ENCODE data around the gene HRCT1.
"Not testable (repeated sequence)": the region's sequence is repeated elsewhere in the genome, so short reads cannot be mapped to it uniquely, and the experiment has no call there.

HRCT1 gene

DNA sequence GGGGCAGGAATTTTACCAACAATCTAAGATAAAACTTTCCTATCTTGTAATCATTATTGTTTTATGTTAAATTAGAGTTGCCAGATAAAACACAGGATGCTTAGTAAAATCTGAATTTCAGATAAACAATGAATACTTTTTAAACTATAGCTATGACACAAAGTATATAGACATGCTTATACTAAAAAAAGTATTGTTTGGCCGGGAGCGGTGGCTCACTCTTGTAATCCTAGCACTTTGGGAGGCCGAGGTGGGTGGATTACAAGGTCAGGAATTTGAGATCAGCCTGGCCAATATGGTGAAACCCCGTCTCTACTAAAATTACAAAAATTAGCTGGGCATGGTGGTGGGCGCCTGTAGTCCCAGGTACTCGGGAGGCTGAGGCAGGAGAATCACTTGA is 28.1 kb downstream of the HRCT1 start:
- H3K4me3 ChIP-seq (ENCODE audit: low read depth, low read length); H3K27ac ChIP-seq (ENCODE audit: low read depth, low read length); H3K4me1 ChIP-seq (ENCODE audit: control insufficient read depth, insufficient read depth, low read length); H3K27me3 ChIP-seq (ENCODE audit: control insufficient read depth, insufficient read depth, low read length); H3K36me3 ChIP-seq (ENCODE audit: control insufficient read depth, insufficient read depth, low read length); H3K9ac ChIP-seq (ENCODE audit: low read depth, low read length); H3K9me3 ChIP-seq (ENCODE audit: control insufficient read depth, insufficient read depth, low read length): not testable (repeated sequence)

- peaks cover 7% of the 10 kb centered on the region; the same call in 1 of the 2 replicates for H3K27me3 ChIP-seq (ENCODE audit: control insufficient read depth, insufficient read depth, low read length)
- H3K4me1 ChIP-seq (ENCODE audit: control insufficient read depth, insufficient read depth, low read length), result no peaks in the 10 kb centered on the region
- no peak overlapping the region for H3K9ac ChIP-seq (ENCODE audit: low read depth, low read length)
- H3K9me3 ChIP-seq (ENCODE audit: control insufficient read depth, insufficient read depth, low read length), result no peaks in the 10 kb centered on the region
- no peak overlapping the region for H3K27ac ChIP-seq (ENCODE audit: low read depth, low read length)
- no peak overlapping the region for H3K4me3 ChIP-seq (ENCODE audit: low read depth, low read length)
- H3K36me3 ChIP-seq (ENCODE audit: control insufficient read depth, insufficient read depth, low read length), result no peaks in the 10 kb centered on the region
Observed at GRCh38 chr9:35935261-35935660, 29.3 kb downstream of the HRCT1 start.

DNA sequence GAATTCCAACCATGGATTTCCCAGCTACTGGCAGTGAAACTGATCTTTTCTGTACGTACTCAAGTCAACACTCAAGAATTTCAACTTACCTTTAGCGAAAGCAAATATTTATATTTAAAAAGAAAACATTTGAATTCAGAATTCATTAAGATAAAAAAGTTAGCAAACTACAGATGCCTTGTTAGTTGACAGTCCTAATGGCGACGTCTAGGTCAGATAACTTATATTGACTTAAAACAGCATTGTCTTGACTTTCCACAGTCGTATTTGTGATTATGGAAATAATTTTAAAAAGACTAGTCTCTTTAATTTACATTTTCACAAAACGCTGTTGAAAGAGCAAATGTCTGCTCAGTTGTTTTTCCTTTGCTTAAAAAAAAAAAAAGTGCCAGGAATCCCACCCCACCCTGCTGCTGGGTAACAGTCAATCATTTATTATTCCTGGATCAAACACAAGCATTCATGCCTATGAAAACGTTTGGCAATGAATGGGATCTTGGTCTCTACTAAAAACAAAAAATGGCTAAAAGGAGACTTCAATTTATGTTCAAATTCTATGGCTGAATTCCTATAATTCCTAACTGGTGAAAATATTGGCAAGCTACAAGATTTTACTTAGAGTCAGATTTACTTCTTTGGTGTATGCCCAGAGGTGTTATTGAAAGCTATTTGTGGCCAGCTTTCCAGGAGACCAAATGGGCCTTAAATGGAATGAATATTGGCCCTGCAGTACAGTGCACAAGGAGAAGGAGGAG is 29.9 kb downstream of the HRCT1 start:
- Histone ChIP-seq H3K9ac (ENCODE audit: low read depth, low read length) (no peak overlapping the region), H3K9me3 (ENCODE audit: control insufficient read depth, insufficient read depth, low read length) (no peaks in the 10 kb centered on the region), H3K36me3 (ENCODE audit: control insufficient read depth, insufficient read depth, low read length) (no peaks in the 10 kb centered on the region), H3K27ac (ENCODE audit: low read depth, low read length) (no peak overlapping the region), H3K27me3 (ENCODE audit: control insufficient read depth, insufficient read depth, low read length) (peaks cover 14% of the 10 kb centered on the region), H3K4me1 (ENCODE audit: control insufficient read depth, insufficient read depth, low read length) (no peaks in the 10 kb centered on the region), H3K4me3 (ENCODE audit: low read depth, low read length) (no peak overlapping the region)

- no peaks in the 10 kb centered on the region for H3K9me3 ChIP-seq (ENCODE audit: control insufficient read depth, insufficient read depth, low read length)
- H3K27ac ChIP-seq (ENCODE audit: low read depth, low read length), result no peak overlapping the region
- H3K36me3 ChIP-seq (ENCODE audit: control insufficient read depth, insufficient read depth, low read length), result no peaks in the 10 kb centered on the region
- H3K4me3 ChIP-seq (ENCODE audit: low read depth, low read length), result no peak overlapping the region
- no peaks in the 10 kb centered on the region for H3K4me1 ChIP-seq (ENCODE audit: control insufficient read depth, insufficient read depth, low read length)
- peaks cover 27% of the 10 kb centered on the region for H3K27me3 ChIP-seq (ENCODE audit: control insufficient read depth, insufficient read depth, low read length)
- H3K9ac ChIP-seq (ENCODE audit: low read depth, low read length), result no peak overlapping the region
Observed at GRCh38 chr9:35937227-35937626, 31.2 kb downstream of the HRCT1 start.

DNA sequence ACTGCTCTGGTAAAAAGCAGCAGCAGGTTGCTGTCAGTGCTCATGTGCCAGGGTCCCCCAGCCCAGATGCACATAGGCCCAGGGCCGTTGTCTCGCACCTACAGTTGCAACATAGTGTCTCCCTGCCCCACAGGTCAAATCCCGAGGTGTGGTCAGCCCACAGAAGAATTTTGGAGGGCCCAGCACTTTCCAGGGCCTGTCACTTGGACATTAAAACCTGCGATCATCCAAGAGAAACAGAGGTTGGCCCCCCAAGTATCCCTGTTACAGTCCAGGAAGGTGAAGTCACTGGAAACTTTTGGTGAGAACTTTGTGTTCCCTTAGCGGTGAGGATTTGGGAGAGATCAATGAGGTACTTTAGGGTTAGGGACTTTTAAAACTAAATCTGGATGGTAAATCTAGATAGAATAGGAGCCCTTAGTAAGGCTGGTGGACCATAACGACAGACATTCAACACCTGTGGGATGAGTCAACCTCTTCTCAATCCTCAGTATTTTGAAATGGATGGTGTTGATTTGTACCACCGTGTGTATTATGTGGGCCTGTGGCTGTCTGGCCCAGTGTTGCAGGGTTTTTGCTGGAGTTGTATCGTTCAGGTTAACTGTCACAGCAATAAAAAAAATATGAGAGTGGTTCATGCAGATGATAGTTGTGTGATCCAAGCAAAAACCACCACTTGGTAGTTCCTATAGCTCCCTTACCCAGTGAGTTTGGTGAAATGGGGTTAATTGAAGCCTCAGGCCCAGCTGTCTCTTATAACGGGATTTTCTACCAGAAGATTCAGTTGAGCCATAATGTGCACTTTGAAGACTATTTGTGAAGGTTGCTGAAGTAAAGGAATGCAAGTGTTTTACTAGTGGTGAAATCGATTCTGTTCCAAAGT is 32.7 kb downstream of the HRCT1 start:
- H3K4me1 ChIP-seq (ENCODE audit: control insufficient read depth, insufficient read depth, low read length), result no peaks in the 10 kb centered on the region
- H3K4me3 ChIP-seq (ENCODE audit: low read depth, low read length), result no peak overlapping the region
- no peak overlapping the region for H3K27ac ChIP-seq (ENCODE audit: low read depth, low read length)
- H3K9ac ChIP-seq (ENCODE audit: low read depth, low read length), result no peak overlapping the region
- no peaks in the 10 kb centered on the region for H3K9me3 ChIP-seq (ENCODE audit: control insufficient read depth, insufficient read depth, low read length)
- H3K36me3 ChIP-seq (ENCODE audit: control insufficient read depth, insufficient read depth, low read length), result no peaks in the 10 kb centered on the region
- peaks cover 42% of the 10 kb centered on the region for H3K27me3 ChIP-seq (ENCODE audit: control insufficient read depth, insufficient read depth, low read length)

DNA sequence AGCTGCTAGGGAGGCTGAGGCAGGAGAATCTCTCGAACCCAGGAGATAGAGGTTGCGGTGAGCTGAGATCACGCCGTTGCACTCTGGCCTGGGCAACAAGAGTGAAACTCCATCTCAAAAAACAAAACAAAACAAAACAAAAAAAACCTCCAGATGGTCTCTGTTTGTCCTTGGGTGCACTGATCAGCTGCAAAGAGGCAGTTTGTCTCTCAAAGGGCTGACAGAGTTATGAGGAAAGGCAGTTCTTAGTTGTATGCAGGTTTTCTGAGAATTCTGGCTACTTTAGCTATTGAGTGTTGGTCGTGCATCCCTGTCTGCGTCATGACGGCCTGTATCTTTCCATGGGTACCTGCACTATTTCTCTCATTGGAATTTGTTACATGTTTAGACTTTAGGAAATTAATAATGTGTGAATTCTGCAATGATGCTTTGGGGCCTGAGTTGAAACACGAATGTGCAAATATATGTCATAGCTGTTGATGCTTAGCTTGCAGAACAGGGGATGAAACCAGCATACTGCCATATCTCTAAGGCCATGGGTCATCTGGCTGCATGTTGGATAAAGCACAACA is 33.8 kb downstream of the HRCT1 start:
- Histone ChIP-seq H3K27me3 (ENCODE audit: control insufficient read depth, insufficient read depth, low read length) (peaks cover 52% of the 10 kb centered on the region), H3K4me3 (ENCODE audit: low read depth, low read length) (no peak overlapping the region), H3K27ac (ENCODE audit: low read depth, low read length) (no peak overlapping the region), H3K9ac (ENCODE audit: low read depth, low read length) (no peak overlapping the region), H3K4me1 (ENCODE audit: control insufficient read depth, insufficient read depth, low read length) (no peaks in the 10 kb centered on the region), H3K36me3 (ENCODE audit: control insufficient read depth, insufficient read depth, low read length) (no peaks in the 10 kb centered on the region), H3K9me3 (ENCODE audit: control insufficient read depth, insufficient read depth, low read length) (no peaks in the 10 kb centered on the region)

DNA sequence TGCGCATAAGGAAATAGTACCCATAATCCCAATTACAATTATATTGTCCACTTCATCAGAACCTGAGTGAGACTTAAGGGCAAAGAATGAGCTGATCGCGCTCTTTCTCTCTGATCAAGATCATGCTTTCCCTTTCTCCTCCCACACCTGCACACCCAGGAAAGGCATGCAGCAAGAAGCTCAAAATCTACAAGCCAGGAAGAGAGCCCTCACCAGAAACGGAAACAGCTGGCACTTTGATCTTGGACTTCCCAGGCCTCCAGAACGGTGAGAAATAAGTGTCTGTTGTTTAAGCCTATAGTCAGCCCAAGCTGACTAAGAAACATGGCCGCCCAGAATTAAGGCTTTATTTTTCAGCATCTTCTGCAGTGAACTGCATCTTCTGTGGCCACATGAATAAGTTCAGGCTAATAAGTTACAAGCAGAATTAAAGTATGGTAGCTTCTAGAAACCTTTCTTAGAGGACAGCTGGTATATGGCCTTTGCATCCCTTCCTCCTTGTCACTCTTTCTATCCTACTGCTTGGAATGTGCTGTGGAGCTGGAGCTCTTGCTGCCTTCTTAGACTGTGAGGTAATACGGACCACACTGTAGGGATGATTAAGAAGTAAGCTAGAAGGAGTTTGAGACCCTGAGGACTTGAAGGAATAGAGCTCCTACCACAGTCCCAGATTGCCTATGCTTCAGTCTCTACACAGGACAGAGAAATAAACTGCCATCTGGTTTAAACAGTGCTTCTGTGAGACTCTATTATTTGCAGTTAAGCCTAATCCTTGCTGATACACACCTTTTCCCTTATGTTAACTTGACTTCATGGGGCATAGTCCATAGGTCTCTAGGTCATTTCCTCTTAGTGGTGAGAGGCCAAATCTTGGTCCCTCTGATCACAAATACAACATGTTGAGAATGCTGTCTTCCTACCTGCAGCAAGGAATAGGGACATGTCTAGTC is 34.7 kb downstream of the HRCT1 start:
- Histone ChIP-seq H3K36me3 (ENCODE audit: control insufficient read depth, insufficient read depth, low read length) (no peaks in the 10 kb centered on the region), H3K4me1 (ENCODE audit: control insufficient read depth, insufficient read depth, low read length) (no peaks in the 10 kb centered on the region), H3K9ac (ENCODE audit: low read depth, low read length) (no peak overlapping the region), H3K27me3 (ENCODE audit: control insufficient read depth, insufficient read depth, low read length) (peaks cover 56% of the 10 kb centered on the region), H3K9me3 (ENCODE audit: control insufficient read depth, insufficient read depth, low read length) (peaks cover 6% of the 10 kb centered on the region), H3K27ac (ENCODE audit: low read depth, low read length) (no peak overlapping the region), H3K4me3 (ENCODE audit: low read depth, low read length) (no peak overlapping the region)

GRCh38 chr9:35942286-35942685 is 36.3 kb downstream of the HRCT1 start:
- Histone ChIP-seq H3K4me3 (ENCODE audit: low read depth, low read length) (no peak overlapping the region), H3K36me3 (ENCODE audit: control insufficient read depth, insufficient read depth, low read length) (no peaks in the 10 kb centered on the region), H3K4me1 (ENCODE audit: control insufficient read depth, insufficient read depth, low read length) (no peaks in the 10 kb centered on the region), H3K27ac (ENCODE audit: low read depth, low read length) (no peak overlapping the region), H3K9ac (ENCODE audit: low read depth, low read length) (no peak overlapping the region), H3K9me3 (ENCODE audit: control insufficient read depth, insufficient read depth, low read length) (peaks cover 6% of the 10 kb centered on the region), H3K27me3 (ENCODE audit: control insufficient read depth, insufficient read depth, low read length) (peaks cover 56% of the 10 kb centered on the region)

GRCh38 chr9:35944173-35944572 is 38.2 kb downstream of the HRCT1 start:
- Histone ChIP-seq H3K4me3 (ENCODE audit: low read depth, low read length) (no peak overlapping the region), H3K27me3 (ENCODE audit: control insufficient read depth, insufficient read depth, low read length) (peaks cover 56% of the 10 kb centered on the region), H3K9ac (ENCODE audit: low read depth, low read length) (no peak overlapping the region), H3K9me3 (ENCODE audit: control insufficient read depth, insufficient read depth, low read length) (peaks cover 6% of the 10 kb centered on the region), H3K4me1 (ENCODE audit: control insufficient read depth, insufficient read depth, low read length) (peaks cover 2% of the 10 kb centered on the region; the same call in 1 of the 2 replicates), H3K27ac (ENCODE audit: low read depth, low read length) (no peak overlapping the region), H3K36me3 (ENCODE audit: control insufficient read depth, insufficient read depth, low read length) (no peaks in the 10 kb centered on the region)

- Histone ChIP-seq H3K27me3 (ENCODE audit: control insufficient read depth, insufficient read depth, low read length) (peaks cover 53% of the 10 kb centered on the region), H3K9me3 (ENCODE audit: control insufficient read depth, insufficient read depth, low read length) (peaks cover 6% of the 10 kb centered on the region), H3K4me1 (ENCODE audit: control insufficient read depth, insufficient read depth, low read length) (peaks cover 4% of the 10 kb centered on the region; the same call in 1 of the 2 replicates), H3K4me3 (ENCODE audit: low read depth, low read length) (no peak overlapping the region), H3K36me3 (ENCODE audit: control insufficient read depth, insufficient read depth, low read length) (no peaks in the 10 kb centered on the region), H3K9ac (ENCODE audit: low read depth, low read length) (no peak overlapping the region), H3K27ac (ENCODE audit: low read depth, low read length) (no peak overlapping the region)
Observed at GRCh38 chr9:35944841-35945240, 38.8 kb downstream of the HRCT1 start.

Measured in HUES48 (cell line).